T47D (cell line): ENCODE measurements around the gene PRELP.
A peak's percentile ranks its signal among the peaks of the same experiment; 100 is the strongest.
"Not testable (repeated sequence)": the region's sequence is repeated elsewhere in the genome, so short reads cannot be mapped to it uniquely, and the experiment has no call there.

Experiments
- DNase-seq, 2 experiments: peaks; one replicate each; pipeline versions ENCODE4 v3.0.0 to v3.0.0-alpha.2; 2011 to 2012; ENCODE audit warnings: low read depth in 1 of 2, low spot score in 1 of 2
- JUND ChIP-seq: IDR thresholded peaks from 2 replicates; pipeline ENCODE4 v1.6.1; 2012; ENCODE audit warnings: low read depth
- in situ Hi-C: cut with HindIII; loops from 2 replicates; pipeline ENCODE4 v1.10.0; 2016; ENCODE audit warnings: low sequenced_read_pairs, low pct_unique_long_range_greater_than_20kb

Gene PRELP

DNA sequence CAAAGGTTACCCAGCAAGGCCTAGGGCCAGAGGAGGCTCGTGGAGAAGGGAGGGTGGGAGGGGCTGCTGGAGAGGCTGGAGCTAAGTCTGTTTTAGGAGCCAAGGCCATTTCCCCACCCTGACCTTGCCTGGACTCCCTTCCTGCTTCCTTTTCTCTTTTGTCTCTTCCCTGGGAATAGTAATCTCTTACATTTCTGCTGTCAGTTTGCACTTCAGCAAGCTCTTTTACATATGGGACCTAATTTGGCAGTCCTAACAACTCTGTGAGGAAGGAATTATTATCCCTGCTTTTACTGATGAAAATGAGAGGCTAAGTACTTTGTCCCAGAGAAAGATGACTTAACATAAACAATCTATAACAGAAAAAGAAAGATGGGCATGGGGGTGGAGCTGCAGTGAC is 32.2 kb downstream of the PRELP start:
- no peak for TF ChIP-seq JUND
- no peak for DNase-seq
- in situ Hi-C loops: no loop called here

DNA sequence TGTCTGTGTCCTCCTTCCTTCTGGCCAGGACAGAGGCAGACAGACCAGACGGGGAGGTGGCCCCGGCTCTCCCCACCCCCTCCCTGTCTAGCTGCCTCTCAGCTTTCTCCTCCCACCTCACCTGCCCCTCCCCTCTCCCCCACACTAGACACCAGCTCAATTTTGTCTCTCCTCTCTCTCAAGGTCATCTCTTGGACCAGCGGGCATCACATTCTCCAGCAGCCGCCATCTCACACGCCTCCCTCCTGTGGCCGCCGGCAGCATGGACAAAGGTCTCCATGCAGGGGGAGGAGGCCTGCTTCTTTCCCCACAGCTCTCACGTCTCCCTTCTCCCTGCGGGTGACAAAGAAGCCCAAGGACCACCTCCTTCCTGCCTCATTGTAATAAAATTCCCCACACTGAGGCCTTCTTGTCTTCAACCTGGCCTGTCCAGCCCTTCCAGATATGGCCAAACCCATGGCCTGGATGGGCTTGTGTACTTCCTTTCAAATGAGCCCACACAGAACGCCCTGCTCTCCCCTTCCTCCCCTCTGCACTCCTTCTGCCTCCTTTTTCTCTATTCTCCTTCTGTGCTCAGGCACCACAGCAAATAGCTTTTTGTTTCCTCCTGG is 33.0 kb downstream of the PRELP start:
- in situ Hi-C loops: no loop called here
- no peak for DNase-seq
- TF ChIP-seq JUND: no peak

DNA sequence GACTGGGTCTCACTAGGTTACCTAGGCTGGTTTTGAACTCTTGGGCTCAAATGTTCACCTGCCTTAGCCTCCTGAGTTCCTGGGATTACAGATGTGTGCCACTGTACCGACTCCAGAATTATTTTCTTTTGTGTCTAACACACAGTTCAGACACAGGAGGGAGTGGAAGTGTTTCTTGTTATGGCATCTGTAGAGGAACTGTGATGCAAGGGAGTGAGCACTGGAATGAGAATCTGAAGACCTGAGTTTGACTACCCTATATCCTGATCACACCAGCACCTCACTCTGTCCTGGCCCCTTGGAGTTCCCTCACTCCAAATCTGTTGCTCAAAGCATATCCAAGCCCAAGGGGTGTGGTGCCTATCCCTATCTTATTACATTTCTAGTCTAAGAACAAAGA is 33.5 kb downstream of the PRELP start:
- in situ Hi-C loops: no loop called here
- no peak for TF ChIP-seq JUND
- DNase-seq: no peak

- no peak for DNase-seq
- in situ Hi-C loops: no loop called here
- TF ChIP-seq JUND: no peak
Observed at GRCh38 chr1:203511513-203511912, 35.9 kb downstream of the PRELP start.

DNA sequence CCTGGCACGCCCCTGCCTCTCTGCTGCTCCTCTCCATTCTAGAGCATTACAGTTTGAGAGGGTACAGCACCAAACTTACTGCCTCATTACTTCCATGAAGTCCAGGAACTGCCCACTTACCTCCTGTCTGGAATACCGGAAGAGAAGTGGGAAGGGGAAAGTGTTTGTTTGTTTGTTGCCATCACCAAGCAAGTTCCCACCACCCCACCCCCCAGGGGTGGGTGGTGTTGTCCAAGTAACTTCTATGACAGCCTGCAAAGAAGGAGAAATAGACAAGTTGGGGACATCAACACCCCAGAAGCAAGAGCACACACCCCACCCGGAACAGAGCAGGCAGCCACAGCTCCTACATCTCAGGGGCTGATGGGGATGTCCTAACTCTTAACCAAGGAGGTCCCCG is 36.3 kb downstream of the PRELP start:
- TF ChIP-seq JUND: no peak
- DNase-seq: no peak
- in situ Hi-C loops: no loop called here

DNA sequence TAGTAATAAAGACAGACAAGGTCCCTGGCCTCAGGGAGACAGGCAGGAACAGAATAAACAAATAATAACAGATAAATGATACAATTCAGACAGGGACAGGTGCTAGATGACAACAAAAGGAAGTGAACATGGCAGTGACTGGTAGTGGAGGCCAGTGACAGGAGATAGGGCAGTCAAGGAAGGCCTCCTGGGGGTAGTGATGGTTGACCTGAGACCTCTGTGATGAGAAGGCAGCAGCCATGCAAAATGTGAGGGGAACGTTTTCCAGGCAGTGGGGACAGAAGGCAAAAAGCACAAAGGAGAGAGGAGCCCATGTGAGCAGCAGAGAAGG is 36.9 kb downstream of the PRELP start:
- in situ Hi-C loops: no loop called here
- no peak for TF ChIP-seq JUND
- no peak for DNase-seq

DNA sequence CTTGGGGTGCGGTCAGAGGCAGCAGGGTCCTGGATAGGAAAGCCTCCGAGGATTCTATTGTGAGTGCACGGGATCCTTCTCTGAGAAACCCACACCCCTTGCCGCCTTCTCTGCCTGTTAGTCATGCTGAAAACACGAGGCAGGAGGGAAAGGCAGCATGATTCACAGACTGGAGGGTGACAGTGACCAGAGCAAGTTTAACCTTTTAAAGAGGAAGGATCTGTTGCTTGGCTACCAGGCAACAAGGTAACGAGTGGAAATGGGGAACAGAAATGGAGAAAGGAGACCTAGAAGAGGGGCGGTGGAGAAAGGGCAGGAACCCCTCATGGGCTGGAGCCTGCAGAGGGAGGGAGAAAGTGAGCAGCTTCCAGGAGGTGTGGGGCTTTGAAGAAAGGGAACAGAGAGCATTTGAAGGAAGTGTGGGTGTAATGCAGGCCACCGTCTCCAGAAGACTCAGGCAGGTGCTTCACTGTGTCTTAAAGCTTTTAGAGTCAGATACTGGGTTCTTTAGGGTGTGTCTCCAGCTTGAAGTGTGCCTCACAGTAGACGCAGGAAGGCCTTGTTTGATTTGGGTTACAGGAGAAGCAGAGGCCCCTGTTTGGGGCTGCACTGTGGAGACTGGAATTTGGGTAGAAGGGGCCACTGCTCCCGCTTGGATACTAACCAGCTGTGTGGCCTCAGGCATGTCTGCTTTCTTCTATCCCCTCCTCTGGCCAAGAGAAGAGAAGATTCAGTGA is 37.4 kb downstream of the PRELP start:
- TF ChIP-seq JUND: no peak
- in situ Hi-C loops: no loop called here
- peak in 1 of 2 experiments; percentile 32 for DNase-seq

DNA sequence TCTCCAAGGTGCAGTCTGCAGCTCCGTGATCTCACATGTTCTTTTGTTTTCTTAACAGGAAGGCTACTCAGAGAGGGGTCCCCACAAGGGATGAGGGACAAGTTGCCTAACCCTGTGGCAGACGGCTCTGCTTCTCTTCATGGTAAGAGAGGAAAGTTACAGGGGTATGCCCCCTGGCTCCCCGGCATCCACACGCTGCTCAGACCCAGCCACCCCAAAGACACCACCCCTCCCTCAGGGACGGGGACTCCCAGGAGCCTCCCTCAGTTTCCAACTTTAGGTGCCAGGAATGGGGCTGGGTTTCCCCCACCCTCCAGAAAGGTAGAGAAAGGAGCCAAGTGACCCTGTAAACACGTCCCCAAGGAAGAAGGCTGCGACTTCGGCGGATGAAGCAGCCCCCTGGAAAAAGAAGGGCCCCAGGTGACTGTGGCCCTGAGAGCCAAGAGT is 38.0 kb downstream of the PRELP start:
- in situ Hi-C loops: no loop called here
- no peak for DNase-seq
- no peak for TF ChIP-seq JUND

DNA sequence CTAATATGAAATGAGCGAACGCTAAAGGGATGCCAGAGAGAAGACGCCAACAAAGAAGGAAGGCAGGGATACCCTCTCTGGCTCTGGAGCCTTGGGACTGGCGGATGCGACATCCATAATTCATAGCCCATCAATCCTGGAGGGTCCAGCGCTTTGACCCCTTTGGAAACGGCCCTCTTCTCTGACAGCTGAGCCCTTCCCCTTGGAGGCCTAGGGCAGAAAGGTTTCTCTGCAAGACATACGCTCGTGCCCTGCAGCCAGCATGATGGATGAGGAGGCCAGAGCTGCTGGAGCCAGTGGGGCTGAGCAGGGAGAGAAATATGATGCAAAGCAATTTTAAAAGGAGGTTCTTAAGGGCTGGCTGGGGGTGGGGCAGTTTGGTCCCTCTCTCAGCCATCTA is 40.6 kb downstream of the PRELP start:
- in situ Hi-C loops: no loop called here
- TF ChIP-seq JUND: no peak
- no peak for DNase-seq

GRCh38 chr1:203516906-203517305 is 41.3 kb downstream of the PRELP start:
- no peak for TF ChIP-seq JUND
- DNase-seq: no peak
- in situ Hi-C loops: no loop called here

- TF ChIP-seq JUND: no peak
- in situ Hi-C loops: no loop called here
- DNase-seq: no peak
Observed at GRCh38 chr1:203517426-203518110, 42.0 kb downstream of the PRELP start.

- DNase-seq, in situ Hi-C loops: not testable (repeated sequence)
Observed at GRCh38 chr1:203518139-203518538, 42.5 kb downstream of the PRELP start.

DNA sequence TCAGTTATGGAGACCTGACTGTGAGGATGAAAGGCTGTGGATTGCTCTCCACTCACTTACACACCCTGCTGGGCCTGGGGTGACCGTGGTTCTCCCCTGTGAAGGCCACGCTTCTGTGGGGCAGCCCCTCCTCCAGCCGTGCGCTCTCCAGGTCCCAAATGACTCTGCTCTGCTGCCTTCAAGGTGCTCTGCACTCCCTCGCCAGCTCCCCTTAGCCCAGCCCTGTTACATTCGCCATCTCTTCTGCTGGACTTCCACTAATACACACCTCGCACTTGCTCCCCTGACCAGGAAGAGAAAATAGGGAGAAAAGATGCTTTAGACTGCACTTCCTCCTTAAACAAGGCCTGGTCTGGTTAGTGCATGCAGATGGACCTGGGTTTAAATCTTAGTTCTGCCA is 42.9 kb downstream of the PRELP start:
- in situ Hi-C loops: no loop called here
- no peak for DNase-seq
- TF ChIP-seq JUND: no peak
